ENCODE data around the gene HERPUD2. TPM values are rescaled to one million over a fixed set of nuclear protein-coding genes. Genes with fewer than 3 reads are reported as not detected.

The HERPUD2 gene
- total RNA-seq, 1 donor from 2014 or later = 29.8 TPM

- Mint-ChIP-seq H3K4me3 (no peak overlapping the region), H3K27me3 (no peaks in the 10 kb centered on the region), H3K4me1 (ENCODE audit: unreplicated experiment) (no peaks in the 10 kb centered on the region), H3K36me3 (no peaks in the 10 kb centered on the region), H3K27ac (no peak overlapping the region), H3K9me3 (no peaks in the 10 kb centered on the region)
- no peak for TF ChIP-seq CTCF (conservative IDR thresholded peaks at IDR 0.05)
- no peak for DNase-seq (ENCODE audit: extremely low spot score, unreplicated experiment)
These were observed 30.3 kb upstream of the HERPUD2 start for GRCh38 chr7:35725280-35725680.

GRCh38 chr7:35723011-35723410 is 28.1 kb upstream of the HERPUD2 start:
- no peak for DNase-seq (ENCODE audit: extremely low spot score, unreplicated experiment)
- Mint-ChIP-seq H3K4me3 (no peak overlapping the region), H3K4me1 (ENCODE audit: unreplicated experiment) (no peaks in the 10 kb centered on the region), H3K36me3 (no peaks in the 10 kb centered on the region), H3K27ac (no peak overlapping the region), H3K9me3 (no peaks in the 10 kb centered on the region), H3K27me3 (no peaks in the 10 kb centered on the region)
- TF ChIP-seq CTCF (conservative IDR thresholded peaks at IDR 0.05) = no peak

GRCh38 chr7:35722054-35722849 is 27.3 kb upstream of the HERPUD2 start:
- H3K27me3 Mint-ChIP-seq = no peaks in the 10 kb centered on the region
- H3K4me3 Mint-ChIP-seq = no peak overlapping the region
- H3K36me3 Mint-ChIP-seq = no peaks in the 10 kb centered on the region
- H3K4me1 Mint-ChIP-seq (ENCODE audit: unreplicated experiment) = no peaks in the 10 kb centered on the region
- TF ChIP-seq CTCF (conservative IDR thresholded peaks at IDR 0.05) = no peak
- H3K27ac Mint-ChIP-seq = no peak overlapping the region
- no peak for DNase-seq (ENCODE audit: extremely low spot score, unreplicated experiment)
- H3K9me3 Mint-ChIP-seq = no peaks in the 10 kb centered on the region

GRCh38 chr7:35721288-35721687 is 26.4 kb upstream of the HERPUD2 start:
- no peaks in the 10 kb centered on the region for H3K36me3 Mint-ChIP-seq
- peaks cover 8% of the 10 kb centered on the region for H3K4me1 Mint-ChIP-seq (ENCODE audit: unreplicated experiment)
- H3K27me3 Mint-ChIP-seq = no peaks in the 10 kb centered on the region
- no peak overlapping the region for H3K4me3 Mint-ChIP-seq
- no peak overlapping the region for H3K27ac Mint-ChIP-seq
- DNase-seq (ENCODE audit: extremely low spot score, unreplicated experiment) = no peak
- TF ChIP-seq CTCF (conservative IDR thresholded peaks at IDR 0.05) = no peak
- H3K9me3 Mint-ChIP-seq = no peaks in the 10 kb centered on the region

- H3K4me1 Mint-ChIP-seq (ENCODE audit: unreplicated experiment) = peaks cover 12% of the 10 kb centered on the region
- no peaks in the 10 kb centered on the region for H3K27me3 Mint-ChIP-seq
- no peak overlapping the region for H3K27ac Mint-ChIP-seq
- H3K4me3 Mint-ChIP-seq = no peak overlapping the region
- H3K9me3 Mint-ChIP-seq = no peaks in the 10 kb centered on the region
- H3K36me3 Mint-ChIP-seq = no peaks in the 10 kb centered on the region
- TF ChIP-seq CTCF (conservative IDR thresholded peaks at IDR 0.05) = no peak
- no peak for DNase-seq (ENCODE audit: extremely low spot score, unreplicated experiment)
These were observed 25.9 kb upstream of the HERPUD2 start for GRCh38 chr7:35720849-35721248.
